Measurements from ENCODE around the gene IL36A.

DNA sequence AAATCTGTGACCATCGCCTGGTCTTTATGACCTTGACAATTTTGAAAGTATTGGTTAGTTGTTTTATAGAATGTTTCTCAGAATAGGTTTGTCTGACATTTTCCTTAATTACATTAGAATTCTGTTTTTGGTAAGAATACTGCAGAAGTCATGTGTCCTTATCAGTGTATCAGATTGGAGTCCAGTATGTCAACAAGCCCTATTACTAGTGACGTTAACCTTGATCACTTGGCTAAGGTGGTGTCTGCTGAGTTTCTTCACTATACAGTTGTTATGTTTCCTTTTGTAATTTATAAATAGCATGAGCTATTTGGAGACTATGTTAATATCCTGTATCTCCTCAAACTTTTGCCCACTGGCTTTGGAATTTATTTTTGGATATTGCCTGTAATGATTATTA is 38.2 kb upstream of the IL36A start:
- TF ChIP-seq CTCF (conservative IDR thresholded peaks at IDR 0.05 in 1 of 2, IDR thresholded peaks at IDR 0.05 in 1 of 2; ENCODE audit: extremely low read depth in 1 of 2, insufficient read depth in 1 of 2, low read depth in 1 of 2, low read length in 2 of 2): no peak
- TF ChIP-seq EZH2 (IDR thresholded peaks at IDR 0.05; ENCODE audit: borderline replicate concordance, low read length): no peak
